AG09319 (cell line): ENCODE data around the gene TLCD3B.

Experiments used
- DNase-seq: peaks from one replicate; pipeline ENCODE4 v3.0.0-alpha.2; 2010; ENCODE audit warnings: low read depth; ENCODE audit errors: extremely low read depth
- CTCF ChIP-seq: IDR thresholded peaks from 2 replicates; pipeline ENCODE4 v1.5.1; 2011; ENCODE audit warnings: low read depth, mild to moderate bottlenecking, inconsistent platforms, low read length, moderate library complexity

Gene TLCD3B

GRCh38 chr16:29977063-29977825 is 53.8 kb downstream of the TLCD3B start:
- no peak for DNase-seq
- no peak for TF ChIP-seq CTCF

- no peak for DNase-seq
- TF ChIP-seq CTCF, result no peak
Measured at GRCh38 chr16:29975811-29976511, 55.1 kb downstream of the TLCD3B start.

GRCh38 chr16:29975134-29975538 is 55.9 kb downstream of the TLCD3B start:
- no peak for TF ChIP-seq CTCF
- DNase-seq, result no peak
